ENCODE measurements around the gene TMX4.

GRCh38 chr20:7975851-7976414 is 43.6 kb downstream of the TMX4 start:
- no peak for TF ChIP-seq POLR2AphosphoS5 (IDR thresholded peaks at IDR 0.05; ENCODE audit: borderline replicate concordance, low read depth, low read length)
- no peak for TF ChIP-seq EZH2 (IDR thresholded peaks at IDR 0.05)
